ENCODE measurements around the gene TXNRD1. TPM values are rescaled to one million over a fixed set of nuclear protein-coding genes. Genes with fewer than 3 reads are reported as not detected.
"Not testable (repeated sequence)": the region's sequence is repeated elsewhere in the genome, so short reads cannot be mapped to it uniquely, and the experiment has no call there.

Gene TXNRD1
- total RNA-seq: 100 to 1,000 TPM in 1 of 2 donors, 10 to 100 TPM in 1; 69.2 to 119 TPM

DNA sequence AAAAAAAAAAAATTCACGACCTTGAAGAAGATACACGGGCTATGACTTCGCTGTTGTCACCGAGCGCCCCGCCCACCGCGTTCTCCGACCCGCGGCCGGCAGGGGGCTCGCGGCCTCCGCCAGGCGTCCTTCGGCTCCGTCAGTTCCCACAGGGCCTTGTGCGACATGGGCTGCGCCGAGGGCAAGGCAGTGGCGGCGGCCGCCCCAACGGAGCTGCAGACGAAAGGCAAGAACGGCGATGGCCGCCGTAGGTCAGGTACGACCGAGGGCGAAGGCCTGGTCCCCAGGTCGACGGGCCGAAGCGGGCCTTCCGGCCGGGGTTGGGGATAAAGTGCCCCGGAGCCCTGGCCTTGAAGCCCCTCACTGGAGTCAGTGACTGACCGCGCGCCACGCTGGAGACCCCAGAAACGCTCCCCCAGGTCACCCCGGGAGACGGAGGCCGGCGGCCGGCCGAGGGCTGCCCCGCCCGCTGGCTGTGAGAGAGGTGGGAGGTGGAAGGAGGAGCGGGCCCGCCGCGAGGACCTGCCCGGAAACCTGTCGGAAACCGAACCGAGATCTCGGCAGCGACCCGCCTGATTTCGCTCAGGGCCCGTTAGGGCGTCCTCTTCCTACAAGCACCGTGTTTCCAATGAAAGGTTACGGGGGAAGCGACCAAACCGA is at the start of gene TXNRD1:
Gene TXNRD1 (plus strand): TSS at position 142 of the 660 bp plus-strand sequence. CDS start 24 bp downstream, at position 166.
- peak; percentile 80 for ATAC-seq (replicated peaks)
- H3K27ac Mint-ChIP-seq: peak within 1 kb of the TSS; percentile 36
- no peaks in the 10 kb centered on the region for H3K27me3 Mint-ChIP-seq
- peaks cover 19% of the 10 kb centered on the region for H3K4me1 Mint-ChIP-seq
- H3K36me3 Mint-ChIP-seq (ENCODE audit: low read depth): no peaks in the 10 kb centered on the region
- no peaks in the 10 kb centered on the region for H3K9me3 Mint-ChIP-seq
- peak within 1 kb of the TSS; percentile 72 for H3K4me3 Mint-ChIP-seq

- ATAC-seq (replicated peaks): no peak
- H3K4me1 Mint-ChIP-seq: no peaks in the 10 kb centered on the region
- no peak overlapping the region for H3K27ac Mint-ChIP-seq
- H3K27me3 Mint-ChIP-seq: no peaks in the 10 kb centered on the region
- no peak overlapping the region for H3K4me3 Mint-ChIP-seq
- no peaks in the 10 kb centered on the region for H3K36me3 Mint-ChIP-seq (ENCODE audit: low read depth)
- H3K9me3 Mint-ChIP-seq: no peaks in the 10 kb centered on the region
These were observed 49.8 kb upstream of the TXNRD1 start for GRCh38 chr12:104165801-104166200.

- Mint-ChIP-seq H3K27me3 (no peaks in the 10 kb centered on the region), H3K4me3 (no peak overlapping the region), H3K9me3 (no peaks in the 10 kb centered on the region), H3K27ac (no peak overlapping the region), H3K4me1 (no peaks in the 10 kb centered on the region), H3K36me3 (ENCODE audit: low read depth) (no peaks in the 10 kb centered on the region)
- ATAC-seq (replicated peaks): no peak
These were observed 49.1 kb upstream of the TXNRD1 start for GRCh38 chr12:104166465-104166864.

DNA sequence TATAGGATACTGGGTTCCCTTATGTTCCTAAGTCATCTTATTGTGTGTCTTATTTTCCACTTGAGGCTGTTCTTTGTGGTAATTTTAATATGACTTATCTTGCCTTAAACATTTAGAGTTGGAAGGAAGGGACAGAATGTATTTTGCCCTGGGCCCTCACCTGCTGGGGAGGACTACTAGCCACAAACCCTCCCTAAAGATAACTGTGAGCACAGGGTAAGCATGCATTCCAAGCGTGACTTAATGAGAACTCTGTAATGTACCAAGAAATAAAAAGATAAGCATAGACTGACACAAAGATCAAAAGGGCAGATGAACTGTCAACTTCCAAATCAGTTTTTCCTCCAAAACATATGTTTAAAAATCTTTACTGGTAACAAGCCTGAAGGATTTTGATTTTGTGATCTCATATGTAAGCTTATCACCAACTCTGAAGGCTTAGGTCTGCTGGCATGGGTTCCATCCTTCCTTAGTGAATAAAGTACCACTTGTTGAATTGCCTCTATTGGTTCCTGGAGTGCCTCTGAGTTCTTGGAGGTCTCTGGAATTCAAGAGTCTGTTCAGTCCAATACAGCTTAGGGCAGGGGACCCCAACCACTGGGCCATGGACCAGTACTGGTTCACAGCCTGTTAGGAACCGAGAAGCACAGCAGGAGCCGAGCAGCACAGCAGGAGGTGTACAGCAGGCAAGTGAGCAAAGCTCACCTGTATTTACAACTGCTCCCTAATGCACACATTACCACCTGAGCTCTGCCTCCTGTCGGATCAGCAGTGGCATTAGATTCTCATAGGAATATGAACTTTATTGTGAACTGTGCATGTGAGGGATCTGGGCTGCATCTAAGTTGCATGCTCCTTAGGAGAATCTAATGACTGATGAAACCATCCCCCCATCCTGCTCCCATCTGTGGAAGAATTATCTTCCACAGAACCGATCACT is 47.8 kb upstream of the TXNRD1 start:
- Mint-ChIP-seq H3K36me3 (ENCODE audit: low read depth) (no peaks in the 10 kb centered on the region), H3K27ac (no peak overlapping the region), H3K4me3 (no peak overlapping the region), H3K27me3 (no peaks in the 10 kb centered on the region), H3K9me3 (no peaks in the 10 kb centered on the region), H3K4me1 (no peaks in the 10 kb centered on the region)
- ATAC-seq (replicated peaks): no peak

DNA sequence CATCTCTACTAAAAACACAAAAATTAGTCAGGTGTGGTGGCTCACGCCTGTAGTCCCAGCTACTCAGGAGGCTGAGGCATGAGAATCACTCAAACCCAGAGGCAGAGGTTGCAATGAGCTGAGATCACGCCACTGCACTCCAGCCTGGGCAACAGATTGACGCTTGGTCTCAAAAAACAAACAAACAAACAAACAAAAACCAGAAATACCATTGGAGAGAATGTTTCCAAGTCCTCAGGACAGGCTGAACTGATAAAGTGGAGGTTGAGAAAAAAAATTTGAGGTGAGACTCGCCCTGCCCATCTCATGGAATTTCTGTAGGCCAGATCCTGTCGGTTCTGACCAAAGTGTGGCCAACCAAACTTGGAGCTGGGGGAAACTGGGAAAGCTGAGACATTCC is 47.0 kb upstream of the TXNRD1 start:
- H3K27me3 Mint-ChIP-seq: no peaks in the 10 kb centered on the region
- no peaks in the 10 kb centered on the region for H3K4me1 Mint-ChIP-seq
- no peak overlapping the region for H3K4me3 Mint-ChIP-seq
- no peaks in the 10 kb centered on the region for H3K9me3 Mint-ChIP-seq
- H3K27ac Mint-ChIP-seq: no peak overlapping the region
- ATAC-seq (replicated peaks): no peak
- no peaks in the 10 kb centered on the region for H3K36me3 Mint-ChIP-seq (ENCODE audit: low read depth)

GRCh38 chr12:104171785-104172569 is 43.6 kb upstream of the TXNRD1 start:
- Mint-ChIP-seq H3K36me3 (ENCODE audit: low read depth) (no peaks in the 10 kb centered on the region), H3K9me3 (no peaks in the 10 kb centered on the region), H3K4me1 (no peaks in the 10 kb centered on the region), H3K27ac (no peak overlapping the region), H3K27me3 (no peaks in the 10 kb centered on the region), H3K4me3 (no peak overlapping the region)
- ATAC-seq (replicated peaks): no peak

DNA sequence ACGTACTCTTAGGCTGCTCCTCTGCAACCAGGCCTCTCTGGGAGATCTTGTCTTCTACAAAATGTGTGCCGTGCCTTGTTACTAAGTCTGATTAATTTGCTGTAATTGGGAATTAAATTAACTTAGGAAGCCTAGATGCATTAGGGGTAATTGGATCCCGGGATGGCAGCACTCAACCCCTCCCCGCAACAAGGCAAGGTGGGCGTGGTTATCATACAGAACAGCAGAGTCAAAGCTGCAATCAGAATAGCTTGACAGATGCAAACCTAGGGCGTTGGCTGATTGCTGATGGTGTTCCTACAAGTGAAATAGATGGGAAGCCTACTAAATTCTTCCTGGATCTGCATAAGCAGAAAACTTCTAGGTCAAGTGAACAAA is 43.0 kb upstream of the TXNRD1 start:
- ATAC-seq (replicated peaks): no peak
- Mint-ChIP-seq H3K27me3 (no peaks in the 10 kb centered on the region), H3K36me3 (ENCODE audit: low read depth) (no peaks in the 10 kb centered on the region)

DNA sequence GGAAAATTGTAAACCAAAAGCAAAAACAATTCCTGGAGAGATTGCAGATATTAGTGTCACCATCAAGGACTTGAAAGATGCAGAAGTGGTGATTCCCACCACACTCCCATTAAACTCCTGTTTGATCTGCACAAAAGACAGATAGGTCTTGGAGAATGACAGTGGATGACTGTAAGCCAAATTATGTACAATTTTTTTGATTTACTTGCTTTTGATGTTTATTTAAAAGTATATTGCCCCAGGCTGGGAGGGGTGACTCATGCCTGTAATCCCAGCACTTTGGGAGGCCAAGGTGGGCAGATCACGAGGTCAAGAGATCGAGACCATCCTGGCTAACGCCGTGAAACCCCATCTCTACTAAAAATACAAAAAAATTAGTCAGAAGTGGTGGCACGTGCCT is 41.8 kb upstream of the TXNRD1 start:
- ATAC-seq (replicated peaks); H3K4me1 Mint-ChIP-seq; H3K4me3 Mint-ChIP-seq; H3K9me3 Mint-ChIP-seq; H3K27ac Mint-ChIP-seq; H3K27me3 Mint-ChIP-seq; H3K36me3 Mint-ChIP-seq (ENCODE audit: low read depth): not testable (repeated sequence)

More for the DNA sequence above, 43.0 kb upstream of the TXNRD1 start:
- Mint-ChIP-seq H3K27ac (no peak overlapping the region), H3K9me3 (no peaks in the 10 kb centered on the region), H3K4me1 (peaks cover under 1% of the 10 kb centered on the region), H3K4me3 (no peak overlapping the region)

- Mint-ChIP-seq H3K36me3 (ENCODE audit: low read depth) (no peaks in the 10 kb centered on the region), H3K27ac (no peak overlapping the region), H3K9me3 (no peaks in the 10 kb centered on the region), H3K4me3 (no peak overlapping the region), H3K27me3 (no peaks in the 10 kb centered on the region), H3K4me1 (peaks cover 6% of the 10 kb centered on the region)
- ATAC-seq (replicated peaks): no peak
These were observed 39.8 kb upstream of the TXNRD1 start for GRCh38 chr12:104175726-104176247.

GRCh38 chr12:104177336-104177662 is 38.3 kb upstream of the TXNRD1 start:
- Mint-ChIP-seq H3K36me3 (ENCODE audit: low read depth) (no peaks in the 10 kb centered on the region), H3K27ac (peak overlapping the region; percentile 6), H3K9me3 (no peaks in the 10 kb centered on the region), H3K27me3 (no peaks in the 10 kb centered on the region), H3K4me3 (no peak overlapping the region), H3K4me1 (peaks cover 6% of the 10 kb centered on the region)
- ATAC-seq (replicated peaks): no peak

DNA sequence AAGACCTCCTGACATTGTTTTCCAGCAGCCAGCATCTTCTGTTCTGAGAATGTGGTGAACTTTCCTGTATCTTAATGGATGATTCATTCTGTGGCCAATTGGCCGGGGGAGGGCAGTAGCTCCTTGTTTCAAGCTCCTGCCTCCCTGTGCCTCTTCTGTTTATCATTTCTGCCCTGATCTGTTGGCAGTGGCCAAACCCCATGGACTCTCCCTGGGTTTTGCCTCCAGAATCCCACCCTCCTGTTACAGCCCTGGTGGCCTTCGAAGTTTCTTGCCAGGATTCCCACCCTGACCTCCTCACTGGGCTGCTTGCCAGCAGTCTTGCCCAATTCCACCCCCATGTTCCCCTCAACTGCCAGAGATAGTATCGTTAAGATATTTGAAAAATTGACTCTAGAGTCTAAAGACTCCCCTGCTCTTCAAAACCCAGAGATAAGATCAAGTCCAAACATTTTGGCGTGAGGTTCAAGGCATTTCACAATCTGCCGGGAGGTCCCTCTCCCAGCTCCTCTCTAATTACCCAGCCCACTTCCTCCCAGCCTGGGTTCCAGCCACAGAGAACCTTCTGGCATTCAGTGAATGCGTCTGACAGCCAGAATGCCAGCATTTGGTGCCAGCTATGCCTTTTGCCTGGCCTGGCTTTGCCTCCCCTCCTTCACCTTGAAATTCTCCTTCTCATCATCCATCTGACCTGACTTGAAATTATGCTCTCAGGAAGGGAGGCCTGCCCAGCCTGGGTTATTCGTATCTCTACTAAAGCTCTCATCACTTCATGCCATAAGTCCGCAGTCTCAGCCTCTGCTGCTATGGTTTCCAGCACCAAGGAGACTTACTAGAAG is 37.7 kb upstream of the TXNRD1 start:
- Mint-ChIP-seq H3K27ac (peak overlapping the region; percentile 6), H3K4me1 (peaks cover 6% of the 10 kb centered on the region), H3K27me3 (no peaks in the 10 kb centered on the region), H3K9me3 (no peaks in the 10 kb centered on the region), H3K36me3 (ENCODE audit: low read depth) (no peaks in the 10 kb centered on the region), H3K4me3 (no peak overlapping the region)
- peak; percentile 80 for ATAC-seq (replicated peaks)

DNA sequence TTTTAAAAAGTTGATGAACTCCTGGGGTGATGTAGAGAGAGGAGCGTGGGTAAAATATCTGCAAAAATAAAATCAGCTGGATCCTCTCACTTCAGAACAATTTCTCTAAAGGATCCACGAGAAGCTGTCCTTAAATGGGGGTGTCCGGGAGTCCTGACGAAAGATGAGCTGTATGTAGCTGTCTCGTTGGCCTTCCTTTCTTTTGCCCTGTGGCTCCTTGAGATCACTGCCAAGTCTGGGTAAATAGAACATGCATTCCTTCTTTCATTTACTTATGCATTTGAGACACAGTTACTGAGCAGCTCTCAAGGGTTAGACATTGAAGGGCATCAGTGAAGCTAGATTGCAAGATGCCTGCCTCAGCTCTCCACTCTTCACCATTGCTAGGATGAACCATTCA is 35.2 kb upstream of the TXNRD1 start:
- Mint-ChIP-seq H3K27me3 (no peaks in the 10 kb centered on the region), H3K36me3 (ENCODE audit: low read depth) (no peaks in the 10 kb centered on the region), H3K4me3 (no peak overlapping the region), H3K4me1 (peaks cover 6% of the 10 kb centered on the region), H3K9me3 (no peaks in the 10 kb centered on the region), H3K27ac (no peak overlapping the region)
- no peak for ATAC-seq (replicated peaks)

GRCh38 chr12:104181313-104181712 is 34.3 kb upstream of the TXNRD1 start:
- H3K4me3 Mint-ChIP-seq: no peak overlapping the region
- H3K27me3 Mint-ChIP-seq: no peaks in the 10 kb centered on the region
- H3K4me1 Mint-ChIP-seq: peaks cover 6% of the 10 kb centered on the region
- no peaks in the 10 kb centered on the region for H3K9me3 Mint-ChIP-seq
- H3K36me3 Mint-ChIP-seq (ENCODE audit: low read depth): no peaks in the 10 kb centered on the region
- ATAC-seq (replicated peaks): no peak
- no peak overlapping the region for H3K27ac Mint-ChIP-seq

DNA sequence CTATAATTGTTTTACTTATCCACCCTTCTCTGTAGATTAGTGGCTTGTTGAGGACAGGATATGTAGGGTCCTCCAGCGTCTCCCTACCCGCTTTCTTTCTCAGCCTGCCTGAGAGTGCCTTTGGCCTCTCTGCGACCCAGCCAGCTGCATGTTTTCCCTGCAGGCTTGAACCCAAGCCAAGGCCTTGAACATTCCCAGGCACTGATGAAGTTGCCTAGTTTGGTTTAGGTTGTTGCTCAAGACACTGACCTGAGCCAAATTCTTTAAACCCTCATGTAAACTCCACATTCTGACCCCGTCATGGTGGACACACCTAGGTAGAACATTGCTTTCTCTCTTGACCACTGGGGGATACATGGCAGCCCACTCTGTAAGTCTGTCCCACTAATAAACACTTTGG is 33.4 kb upstream of the TXNRD1 start:
- Mint-ChIP-seq H3K36me3 (ENCODE audit: low read depth) (no peaks in the 10 kb centered on the region), H3K4me1 (peaks cover 6% of the 10 kb centered on the region), H3K27ac (no peak overlapping the region), H3K27me3 (no peaks in the 10 kb centered on the region), H3K9me3 (no peaks in the 10 kb centered on the region), H3K4me3 (no peak overlapping the region)
- no peak for ATAC-seq (replicated peaks)

Measured in activated T-helper 17 cell treated with anti-CD3 and anti-CD28 coated beads, Interleukin-2, amount 50 U/mL, for 72 hours (primary cell).